AG04450 (cell line): ENCODE data around the gene KIZ. TPM values are rescaled to one million over a fixed set of nuclear protein-coding genes. Genes with fewer than 3 reads are reported as not detected.

Experiments used
- CTCF ChIA-PET: fragments of 300-600, 350-600 bp; formaldehyde crosslinking; extraction: SDS; loops from one replicate; lab custom pipeline; 2022; ENCODE audit warnings: antibody characterized with exemption, inconsistent platforms; lab: Charles Lee
- POLR2A ChIA-PET: fragments of 350-600 bp; formaldehyde crosslinking; extraction: SDS; loops from one replicate; lab custom pipeline; 2021; ENCODE audit warnings: antibody characterized with exemption, inconsistent platforms; lab: Yijun Ruan, JAX
- DNase-seq: peaks from one replicate; pipeline ENCODE4 v3.0.0-alpha.2; 2011; ENCODE audit warnings: low read depth, low spot score
- H3K27ac ChIP-seq: one replicate; pipeline ENCODE4 v1.5.1; 2012; ENCODE audit warnings: low read depth, low read length, control low read depth
- H3K27me3 ChIP-seq: one replicate; pipeline ENCODE4 v1.6.0; 2012; ENCODE audit warnings: low read length; ENCODE audit not compliant: control insufficient read depth, insufficient read depth
- H3K4me3 ChIP-seq: 2 replicates; pipeline ENCODE4 v1.5.1; 2011; ENCODE audit warnings: mild to moderate bottlenecking, low read depth, low read length, control low read depth
- H3K9me3 ChIP-seq: 2 replicates; pipeline ENCODE4 v1.5.1; 2012; ENCODE audit warnings: low read length; ENCODE audit not compliant: control insufficient read depth, insufficient read depth
- CTCF ChIP-seq: IDR thresholded peaks from 2 replicates; pipeline ENCODE4 v1.5.1; 2011; ENCODE audit warnings: low read depth, low read length, control low read depth, inconsistent platforms
- polyA plus RNA-seq: library from polyadenylated mRNA; depleted of rRNA; stranded (reverse); fragments of >200 nt; gene quantifications from 2 replicates; pipeline ENCODE4 v1.2.3, GENCODE V29; 2011

The KIZ gene
- polyA plus RNA-seq, 1 experiment = 26.1 TPM

- POLR2A ChIA-PET = no interaction called here
- CTCF ChIA-PET = no interaction called here
- Histone ChIP-seq H3K9me3 (no peaks in the 10 kb centered on the region), H3K27ac (no peak overlapping the region), H3K27me3 (no peaks in the 10 kb centered on the region), H3K4me3 (no peak overlapping the region)
- DNase-seq = no peak
- TF ChIP-seq CTCF = no peak
These were observed 64.1 kb downstream of the KIZ start for GRCh38 chr20:21189761-21190523.

GRCh38 chr20:21190869-21191268 is 65.0 kb downstream of the KIZ start:
- CTCF ChIA-PET = no interaction called here
- Histone ChIP-seq H3K4me3 (no peak overlapping the region), H3K27ac (no peak overlapping the region), H3K27me3 (no peaks in the 10 kb centered on the region), H3K9me3 (no peaks in the 10 kb centered on the region)
- no peak for TF ChIP-seq CTCF
- POLR2A ChIA-PET = no interaction called here
- DNase-seq = no peak

- H3K4me3 ChIP-seq = no peak overlapping the region
- no peak overlapping the region for H3K27ac ChIP-seq
- DNase-seq = no peak
- ChIA-PET CTCF (no interaction called here), POLR2A (interaction anchor here (0.6 to 0.7 kb wide), 2 partner anchors 36 to 205 kb away, joined by 3 read pairs; partner anchors contain the start of gene NKX2-4)
- no peaks in the 10 kb centered on the region for H3K27me3 ChIP-seq
- H3K9me3 ChIP-seq = no peaks in the 10 kb centered on the region
- no peak for TF ChIP-seq CTCF
These were observed 66.0 kb downstream of the KIZ start for GRCh38 chr20:21191839-21192238.

GRCh38 chr20:21202259-21202658 is 76.4 kb downstream of the KIZ start:
- TF ChIP-seq CTCF = no peak
- Histone ChIP-seq H3K27me3 (no peaks in the 10 kb centered on the region), H3K9me3 (no peaks in the 10 kb centered on the region), H3K4me3 (no peak overlapping the region), H3K27ac (no peak overlapping the region)
- no peak for DNase-seq
- CTCF ChIA-PET = interaction anchor here (1.3 kb wide), 1 partner anchor 33 kb away, joined by 3 read pairs; no protein-coding TSS in a partner anchor
- POLR2A ChIA-PET = no interaction called here

GRCh38 chr20:21203088-21203656 is 77.3 kb downstream of the KIZ start:
- no peak for TF ChIP-seq CTCF
- H3K9me3 ChIP-seq = no peaks in the 10 kb centered on the region
- ChIA-PET POLR2A (no interaction called here), CTCF (no interaction called here)
- H3K27ac ChIP-seq = no peak overlapping the region
- no peak for DNase-seq
- no peaks in the 10 kb centered on the region for H3K27me3 ChIP-seq
- H3K4me3 ChIP-seq = no peak overlapping the region
